ENCODE data around the gene KRTAP10-1.
"Not testable (repeated sequence)": the region's sequence is repeated elsewhere in the genome, so short reads cannot be mapped to it uniquely, and the experiment has no call there.

KRTAP10-1 gene, protein sequence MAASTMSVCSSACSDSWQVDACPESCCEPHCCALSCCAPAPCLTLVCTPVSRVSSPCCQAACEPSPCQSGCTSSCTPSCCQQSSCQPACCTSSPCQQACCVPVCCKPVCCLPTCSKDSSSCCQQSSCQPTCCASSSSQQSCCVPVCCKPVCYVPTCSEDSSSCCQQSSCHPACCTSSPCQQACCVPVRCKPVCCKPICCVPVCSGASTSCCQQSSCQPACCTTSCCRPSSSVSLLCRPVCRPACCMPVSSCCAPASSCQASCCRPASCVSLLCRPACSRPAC
- 0 reads per million in 4 experiments for total RNA-seq

DNA sequence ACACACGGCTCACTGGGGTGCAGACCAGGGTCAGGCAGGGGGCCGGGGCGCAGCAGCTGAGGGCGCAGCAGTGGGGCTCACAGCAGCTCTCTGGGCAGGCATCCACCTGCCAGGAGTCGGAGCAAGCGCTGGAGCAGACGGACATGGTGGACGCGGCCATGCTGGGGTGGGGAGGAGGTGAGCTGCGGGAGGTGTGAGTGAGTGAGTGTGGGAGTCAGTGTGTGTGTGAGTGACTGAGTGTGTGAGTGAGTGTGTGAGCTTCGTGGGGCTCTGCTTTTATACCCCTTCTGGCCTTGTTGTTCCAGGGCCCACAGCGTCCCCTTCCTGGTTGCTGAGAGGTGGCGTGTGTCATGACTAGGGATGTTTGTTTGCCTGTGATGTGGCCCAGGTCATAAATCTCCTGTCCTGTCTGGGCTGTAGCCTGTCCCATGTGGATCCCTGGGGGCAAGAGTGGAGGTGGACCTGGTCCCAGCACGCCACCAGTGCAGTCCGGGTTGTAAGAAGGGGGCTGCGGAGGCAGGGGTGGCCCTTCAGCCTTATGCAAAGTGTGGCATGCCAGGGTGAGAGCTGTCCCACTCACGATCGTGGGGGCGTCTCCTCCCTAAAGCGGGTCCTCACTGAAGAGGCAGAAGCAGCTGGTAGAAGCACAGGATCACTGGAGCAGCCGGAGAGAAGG is at the start of gene KRTAP10-1:
KRTAP10-1 (minus strand) TSS at position 205 of the 676 bp plus-strand sequence; CDS start at position 160, 45 bp downstream.
- no peak for DNase-seq

- DNase-seq: no peak
Observed at GRCh38 chr21:44589094-44589493, 49.1 kb upstream of the KRTAP10-1 start.

- DNase-seq: no peak
Observed at GRCh38 chr21:44585892-44586291, 45.9 kb upstream of the KRTAP10-1 start.

GRCh38 chr21:44583800-44584147 is 43.8 kb upstream of the KRTAP10-1 start:
- DNase-seq: no peak

GRCh38 chr21:44583089-44583799 is 43.2 kb upstream of the KRTAP10-1 start:
- DNase-seq: no peak

- DNase-seq: no peak
Observed at GRCh38 chr21:44582055-44582454, 42.1 kb upstream of the KRTAP10-1 start.

- DNase-seq: no peak
Observed at GRCh38 chr21:44581158-44581557, 41.2 kb upstream of the KRTAP10-1 start.

DNA sequence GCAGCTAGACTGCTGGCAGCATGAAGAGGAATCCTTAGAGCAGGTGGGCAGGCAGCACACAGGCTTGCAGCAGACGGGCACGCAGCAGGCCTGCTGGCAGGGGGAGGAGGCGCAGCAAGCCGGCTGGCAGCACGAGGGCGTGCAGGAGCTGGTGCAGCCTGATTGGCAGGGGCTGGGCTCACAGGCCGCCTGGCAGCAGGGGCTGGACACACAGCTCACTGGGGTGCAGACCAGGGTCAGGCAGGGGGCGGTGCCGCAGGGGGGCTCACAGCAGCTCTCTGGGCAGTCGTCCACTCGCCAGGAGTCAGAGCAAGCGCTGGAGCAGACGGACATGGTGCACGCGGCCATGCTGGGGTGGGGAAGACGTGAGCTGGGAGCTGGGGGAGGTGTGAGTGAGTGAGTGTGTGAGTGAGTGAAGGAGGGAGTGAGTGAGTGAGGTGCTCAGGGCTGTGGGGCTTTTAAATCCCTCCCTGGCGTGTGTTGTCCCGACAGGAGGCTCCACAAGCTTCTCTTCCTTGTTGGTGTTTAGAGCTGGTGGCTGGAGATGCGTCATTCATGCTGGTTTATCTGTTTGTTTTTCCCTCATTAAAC is 40.3 kb upstream of the KRTAP10-1 start, which contains the start of gene KRTAP10-5:
KRTAP10-5 (minus strand) TSS at position 374 of the 591 bp plus-strand sequence; CDS start at position 348, 26 bp downstream.
- DNase-seq: not testable (repeated sequence)

GRCh38 chr21:44579833-44580144 is 39.8 kb upstream of the KRTAP10-1 start:
- no peak for DNase-seq

DNA sequence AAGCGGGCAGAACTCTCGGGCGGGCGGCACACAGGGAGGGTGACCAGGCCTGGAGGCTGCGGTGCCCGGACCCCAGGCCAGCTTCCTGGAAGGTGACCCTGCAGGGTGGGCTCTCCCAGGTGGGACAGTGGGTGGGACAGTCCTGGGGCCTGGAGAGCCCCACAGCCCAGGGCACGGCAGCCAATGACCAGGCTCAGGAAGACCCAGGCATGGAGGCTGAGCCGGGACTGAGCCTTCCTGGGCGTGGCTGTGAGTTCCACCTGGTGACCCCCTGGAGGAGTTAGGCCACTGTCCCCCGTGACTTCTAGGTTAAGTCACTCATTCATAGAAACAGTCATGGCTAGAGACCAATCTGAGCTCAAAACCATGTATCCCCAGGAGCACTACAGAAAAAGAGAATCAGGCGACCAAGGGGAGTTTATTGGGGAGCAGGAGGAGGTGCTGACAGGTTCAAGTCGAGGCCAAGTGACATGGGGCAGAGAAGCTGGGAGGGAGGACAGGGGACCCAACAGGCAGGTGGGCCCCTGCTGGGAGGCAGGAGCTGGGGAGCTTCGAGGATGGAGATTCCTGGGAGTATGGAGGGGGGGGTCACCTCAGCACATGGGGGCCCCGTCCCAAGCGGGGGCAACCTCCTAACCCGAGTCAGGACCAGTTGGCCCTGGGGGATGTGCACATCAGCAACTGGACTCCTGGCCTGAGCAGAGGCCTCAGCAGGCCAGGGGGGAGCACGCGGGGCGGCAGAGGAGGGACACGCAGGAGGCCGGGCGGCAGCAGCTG is 39.2 kb upstream of the KRTAP10-1 start:
- no peak for DNase-seq

- DNase-seq: no peak
Observed at GRCh38 chr21:44578371-44579055, 38.5 kb upstream of the KRTAP10-1 start.

DNA sequence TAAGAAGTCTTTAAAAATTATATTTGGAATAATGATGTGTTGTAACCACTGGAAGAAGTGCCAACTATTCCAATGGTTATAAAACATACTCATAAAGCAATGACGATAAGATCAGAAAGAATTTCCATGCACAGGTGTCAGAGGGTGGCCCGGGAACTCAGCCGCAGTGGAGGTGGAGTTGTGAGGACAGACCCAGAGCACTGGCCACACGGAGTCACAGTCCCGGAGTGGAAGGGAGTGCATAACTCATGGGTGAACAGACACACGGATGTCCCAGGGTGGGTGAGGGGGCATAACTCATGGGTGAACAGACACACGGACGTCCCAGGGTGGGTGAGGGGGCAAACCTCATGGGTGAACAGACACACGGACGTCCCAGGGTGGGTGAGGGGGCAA is 36.0 kb upstream of the KRTAP10-1 start:
- DNase-seq: no peak

- DNase-seq: no peak
Observed at GRCh38 chr21:44575307-44576024, 35.5 kb upstream of the KRTAP10-1 start.

GRCh38 chr21:44574457-44575306 is 34.7 kb upstream of the KRTAP10-1 start:
- no peak for DNase-seq

GRCh38 chr21:44573630-44574456 is 33.8 kb upstream of the KRTAP10-1 start, which contains the start of gene KRTAP10-4:
Gene KRTAP10-4 (plus strand): TSS chr21:44573729. CDS start chr21:44573759, 30 bp downstream.
- DNase-seq: not testable (repeated sequence)

DNA sequence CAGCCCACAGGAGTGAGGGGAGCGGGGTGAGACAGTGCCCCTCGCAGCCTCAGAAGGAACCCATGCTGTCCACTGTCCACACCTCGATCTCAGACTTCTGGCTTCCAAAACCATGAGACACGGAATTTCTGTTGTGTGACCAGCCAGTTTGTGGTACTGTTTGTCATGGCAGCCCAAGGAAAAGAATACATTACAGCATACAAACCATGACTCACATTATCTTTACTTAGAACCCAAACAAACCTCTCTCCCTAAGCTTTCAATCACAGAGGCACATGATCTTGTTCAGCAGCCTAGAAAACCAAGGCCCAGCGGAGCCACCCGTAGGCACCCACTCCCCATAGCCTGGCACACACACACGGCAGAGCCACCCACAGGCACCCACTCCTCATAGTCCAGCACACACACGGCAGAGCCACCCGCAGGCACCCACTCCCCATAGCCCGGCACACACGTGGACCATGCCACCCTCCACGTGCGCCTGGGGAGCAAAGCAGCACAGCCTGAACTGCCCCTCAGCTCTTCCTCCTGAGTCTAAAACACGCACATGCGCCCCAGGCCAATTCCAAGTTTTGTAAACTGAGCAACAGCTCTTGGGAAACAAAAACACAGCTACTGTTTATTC is 33.1 kb upstream of the KRTAP10-1 start:
- DNase-seq: no peak

DNA sequence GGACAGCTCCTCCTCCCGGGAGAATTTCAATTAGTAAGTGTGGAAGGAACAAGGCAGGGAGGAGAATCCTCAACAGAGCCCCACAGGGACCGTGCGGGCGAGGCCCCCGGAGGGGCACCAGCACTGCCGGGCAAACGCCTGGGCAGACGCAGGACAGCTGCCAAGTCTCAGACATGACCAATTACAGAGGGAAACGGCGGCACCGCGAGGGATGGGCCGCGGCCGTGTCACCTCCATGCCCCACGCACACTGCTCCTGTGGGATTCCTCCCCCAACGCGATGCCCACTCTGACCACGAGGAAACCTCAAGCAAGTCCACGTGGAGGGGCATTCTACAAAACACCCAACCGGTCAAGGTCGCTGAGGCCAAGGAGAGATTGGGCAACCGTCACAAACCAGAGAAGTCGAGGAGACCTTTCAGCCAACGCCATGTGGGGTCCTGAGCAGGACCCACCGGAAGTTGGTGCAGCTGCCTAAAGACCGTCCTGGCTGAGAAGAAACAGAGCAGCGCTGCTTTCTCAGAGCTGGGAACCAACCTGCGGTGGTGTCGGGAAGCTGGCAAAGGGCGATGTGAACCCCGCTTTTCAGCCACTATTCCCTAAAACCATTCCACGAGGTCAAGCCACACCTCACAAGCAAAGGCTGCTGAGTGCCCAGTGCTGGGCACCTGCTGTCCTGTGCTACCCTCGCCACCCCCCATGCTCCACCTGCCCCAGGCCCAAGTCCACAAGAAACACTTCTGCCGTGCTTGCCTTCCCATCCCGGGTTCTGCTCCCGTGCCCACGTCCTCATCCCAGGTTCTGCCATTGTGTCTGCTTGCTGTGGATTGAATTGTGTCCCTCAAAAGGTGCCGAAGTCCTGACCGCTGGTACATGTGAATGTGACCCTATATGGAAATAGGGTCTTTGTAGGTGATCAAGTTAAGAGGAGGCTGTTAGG is 32.1 kb upstream of the KRTAP10-1 start:
- DNase-seq: no peak

DNA sequence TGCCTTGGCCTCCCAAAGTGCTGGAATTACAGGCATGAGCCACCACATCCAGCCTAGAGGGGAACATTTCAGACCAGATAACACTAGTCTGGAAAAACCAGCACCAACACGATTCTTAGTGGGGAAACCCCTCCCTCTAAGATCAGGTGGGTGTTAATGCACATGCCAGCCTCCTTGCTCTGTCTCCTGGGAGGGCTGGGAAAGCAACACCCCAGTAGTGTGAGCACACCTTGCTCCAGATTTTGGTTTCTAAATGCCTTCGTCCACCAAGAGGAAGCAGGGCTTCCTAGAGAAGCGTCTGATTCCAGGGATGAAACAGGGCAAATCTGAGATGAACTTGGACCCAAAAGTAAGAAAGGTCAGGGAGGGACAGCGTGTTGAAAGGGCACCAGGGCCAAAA is 31.3 kb upstream of the KRTAP10-1 start:
- no peak for DNase-seq

Data from effector CD8-positive, alpha-beta T cell (primary cell).